Testis (tissue), 2 donors: Measurements from ENCODE around the gene GLG1.

Source experiments
- POLR2A ChIP-seq: fragments of 450-650 bp; IDR thresholded peaks from one replicate; pipeline ENCODE4 v1.6.1; 2017; ENCODE audit warnings: antibody characterized with exemption, mild to moderate bottlenecking, moderate library complexity
- TF ChIP-seq, protein P1 (sequence below), 3 experiments: fragments of 450-650 bp in 2 of 3; fragments of 200-600 bp in 1 of 3; sonication (generic) in 1 of 3; IDR thresholded peaks; one replicate each; pipeline ENCODE4 v1.5.1; 2016 to 2019; ENCODE audit warnings: antibody characterized with exemption in 3 of 3, mild to moderate bottlenecking in 2 of 3, moderate library complexity in 1 of 3

GRCh38 chr16:74487634-74488495, 119.0 kb downstream of the GLG1 start:
- TF ChIP-seq, protein P1, sequence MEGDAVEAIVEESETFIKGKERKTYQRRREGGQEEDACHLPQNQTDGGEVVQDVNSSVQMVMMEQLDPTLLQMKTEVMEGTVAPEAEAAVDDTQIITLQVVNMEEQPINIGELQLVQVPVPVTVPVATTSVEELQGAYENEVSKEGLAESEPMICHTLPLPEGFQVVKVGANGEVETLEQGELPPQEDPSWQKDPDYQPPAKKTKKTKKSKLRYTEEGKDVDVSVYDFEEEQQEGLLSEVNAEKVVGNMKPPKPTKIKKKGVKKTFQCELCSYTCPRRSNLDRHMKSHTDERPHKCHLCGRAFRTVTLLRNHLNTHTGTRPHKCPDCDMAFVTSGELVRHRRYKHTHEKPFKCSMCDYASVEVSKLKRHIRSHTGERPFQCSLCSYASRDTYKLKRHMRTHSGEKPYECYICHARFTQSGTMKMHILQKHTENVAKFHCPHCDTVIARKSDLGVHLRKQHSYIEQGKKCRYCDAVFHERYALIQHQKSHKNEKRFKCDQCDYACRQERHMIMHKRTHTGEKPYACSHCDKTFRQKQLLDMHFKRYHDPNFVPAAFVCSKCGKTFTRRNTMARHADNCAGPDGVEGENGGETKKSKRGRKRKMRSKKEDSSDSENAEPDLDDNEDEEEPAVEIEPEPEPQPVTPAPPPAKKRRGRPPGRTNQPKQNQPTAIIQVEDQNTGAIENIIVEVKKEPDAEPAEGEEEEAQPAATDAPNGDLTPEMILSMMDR (IDR thresholded peaks at IDR 0.05): no peak
- TF ChIP-seq POLR2A: no peak
